CD4-positive, alpha-beta memory T cell (primary cell): ENCODE measurements around the gene CTNND2. TPM values are rescaled to one million over a fixed set of nuclear protein-coding genes. Genes with fewer than 3 reads are reported as not detected.

Experiments
- CTCF ChIA-PET: fragments of 350-600 bp; sonication (Branson Sonifier 250); formaldehyde crosslinking; loops from one replicate; lab custom pipeline; 2021; ENCODE audit warnings: inconsistent platforms; ENCODE audit not compliant: partially characterized antibody; lab: Charles Lee
- POLR2A ChIA-PET: fragments of 350-600 bp; sonication (Branson Sonifier 250); formaldehyde crosslinking; loops from one replicate; lab custom pipeline; 2021; ENCODE audit not compliant: partially characterized antibody; lab: Charles Lee
- DNase-seq, 5 donors: peaks; one replicate each; pipeline versions ENCODE4 v3.0.0 to v3.0.0-alpha.2; 2020 to 2022; ENCODE audit warnings: mixed read lengths in 1 of 5
- H3K27ac ChIP-seq: one replicate; pipeline ENCODE4 v1.7.0; 2013; ENCODE audit warnings: low read depth, low read length
- H3K27me3 ChIP-seq: 2 replicates; pipeline ENCODE4 v1.7.0; 2013; ENCODE audit warnings: mild to moderate bottlenecking, low read length, moderate library complexity; ENCODE audit not compliant: insufficient read depth
- H3K36me3 ChIP-seq: 2 replicates; pipeline ENCODE4 v1.7.0; 2013; ENCODE audit warnings: mild to moderate bottlenecking, low read length, moderate library complexity; ENCODE audit not compliant: insufficient read depth
- H3K4me1 ChIP-seq: 2 replicates; pipeline ENCODE4 v1.7.0; 2013; ENCODE audit warnings: mild to moderate bottlenecking, low read length, moderate library complexity; ENCODE audit not compliant: insufficient read depth
- H3K4me3 ChIP-seq, 2 donors: one replicate each; pipeline ENCODE4 v1.7.0; 2013; ENCODE audit warnings: low read length in 2 of 2, mild to moderate bottlenecking in 1 of 2
- H3K9me3 ChIP-seq, 2 donors: one replicate each; pipeline ENCODE4 v1.7.0; 2013; ENCODE audit warnings: low read length in 2 of 2, control low read depth in 1 of 2; ENCODE audit not compliant: control insufficient read depth in 1 of 2
- H3K27ac Mint-ChIP-seq, 7 donors: one replicate each; pipeline ENCODE4 v1.8.0; 2020 to 2021; ENCODE audit warnings: mixed read lengths in 7 of 7, mild to moderate bottlenecking in 6 of 7, inconsistent platforms in 3 of 7, moderate library complexity in 3 of 7
- H3K27me3 Mint-ChIP-seq, 2 donors: one replicate each; pipeline ENCODE4 v1.8.0; 2020 to 2021; ENCODE audit warnings: mixed read lengths in 2 of 2
- H3K36me3 Mint-ChIP-seq, 2 donors: one replicate each; pipeline ENCODE4 v1.8.0; 2020 to 2021; ENCODE audit warnings: mixed read lengths in 2 of 2, inconsistent platforms in 1 of 2, mild to moderate bottlenecking in 1 of 2
- H3K4me1 Mint-ChIP-seq, 4 donors: one replicate each; pipeline ENCODE4 v1.8.0; 2020 to 2021; ENCODE audit warnings: mixed read lengths in 4 of 4, mild to moderate bottlenecking in 1 of 4
- H3K4me3 Mint-ChIP-seq, 8 donors: one replicate each; pipeline ENCODE4 v1.8.0; 2020 to 2021; ENCODE audit warnings: mixed read lengths in 8 of 8, mild to moderate bottlenecking in 7 of 8, moderate library complexity in 6 of 8, inconsistent platforms in 3 of 8
- H3K9me3 Mint-ChIP-seq, 8 donors: one replicate each; pipeline ENCODE4 v1.8.0; 2020 to 2021; ENCODE audit warnings: mixed read lengths in 8 of 8, mild to moderate bottlenecking in 5 of 8, inconsistent platforms in 3 of 8, moderate library complexity in 1 of 8
- intact Hi-C: fragments of 100-400 bp; cut with micrococcal nuclease; formaldehyde crosslinking; loops from one replicate; pipeline ENCODE4 v1.15.1; 2023
- polyA plus RNA-seq, 2 donors: library from polyadenylated mRNA; unstranded; fragments of 300-500 nt; fragmentation: Illumina TruSeq; gene quantifications; one replicate each; pipeline ENCODE4 v1.2.3, GENCODE V29; 2021
- total RNA-seq, 2 experiments: library from RNA; stranded (reverse); gene quantifications; one replicate each; pipeline ENCODE4 v1.2.3, GENCODE V29; 2021

The CTNND2 gene
- total and polyA plus RNA-seq, 4 experiments from 2014 or later: 0.65 TPM; not detected in 3

DNA sequence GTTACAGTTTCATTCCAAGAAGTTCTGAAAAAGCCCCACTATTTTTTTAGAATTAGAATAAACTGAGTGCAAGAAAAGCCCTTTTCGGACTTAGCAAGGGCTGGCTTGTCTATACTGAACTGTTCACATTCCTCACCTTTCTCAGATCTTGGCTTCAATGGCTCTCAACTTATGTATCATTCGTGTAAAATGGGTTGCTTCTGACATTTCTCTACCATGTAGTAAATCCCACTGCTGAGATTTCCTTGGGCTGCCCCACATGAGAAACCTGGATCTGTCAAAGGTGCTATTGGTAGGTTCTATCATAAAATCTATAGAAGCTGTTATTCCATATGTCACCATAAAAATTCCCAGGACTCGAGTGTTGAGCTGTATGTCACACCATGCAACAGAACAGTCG, 454.3 kb downstream of the CTNND2 start:
- intact Hi-C loops: no loop called here
- Mint-ChIP-seq H3K4me3 (no peak overlapping the region), H3K36me3 (no peaks in the 10 kb centered on the region), H3K9me3 (peaks cover 0 to under 1% (median 0%) of the 10 kb centered on the region in 8 donors), H3K27me3 (peaks cover 1 to 2% of the 10 kb centered on the region in 2 donors), H3K4me1 (no peaks in the 10 kb centered on the region), H3K27ac (no peak overlapping the region)
- ChIA-PET CTCF (no interaction called here), POLR2A (no interaction called here)
- Histone ChIP-seq H3K4me3 (no peak overlapping the region), H3K9me3 (no peaks in the 10 kb centered on the region), H3K27me3 (no peaks in the 10 kb centered on the region), H3K4me1 (no peaks in the 10 kb centered on the region), H3K36me3 (no peaks in the 10 kb centered on the region), H3K27ac (no peak overlapping the region)
- no peak for DNase-seq

DNA sequence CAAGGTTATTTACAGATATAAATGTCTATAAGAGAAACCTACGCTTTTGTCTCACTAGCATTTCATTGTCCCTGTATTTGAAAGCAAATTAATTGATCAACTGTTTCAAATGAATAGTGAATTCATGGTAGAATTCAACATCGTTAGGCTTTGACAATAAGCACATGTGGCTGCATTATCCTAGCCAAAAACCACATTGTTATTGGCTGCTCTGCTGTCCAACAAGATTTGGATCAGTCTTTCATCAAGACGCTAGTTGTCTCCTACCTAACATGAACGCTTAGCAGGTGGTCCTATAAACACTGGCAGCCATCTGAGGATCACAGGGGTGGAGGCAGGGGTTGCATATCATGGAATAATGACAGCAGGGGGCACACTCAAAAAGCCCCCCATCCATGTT, 455.0 kb downstream of the CTNND2 start:
- no peaks in the 10 kb centered on the region for H3K36me3 ChIP-seq
- H3K4me3 ChIP-seq: no peak overlapping the region
- intact Hi-C loops: no loop called here
- Mint-ChIP-seq H3K27ac (no peak overlapping the region), H3K36me3 (no peaks in the 10 kb centered on the region), H3K9me3 (no peaks in the 10 kb centered on the region), H3K4me3 (no peak overlapping the region), H3K4me1 (no peaks in the 10 kb centered on the region), H3K27me3 (peaks cover 1 to 2% of the 10 kb centered on the region in 2 donors)
- H3K4me1 ChIP-seq: no peaks in the 10 kb centered on the region
- H3K9me3 ChIP-seq: no peaks in the 10 kb centered on the region
- H3K27ac ChIP-seq: no peak overlapping the region
- H3K27me3 ChIP-seq: no peaks in the 10 kb centered on the region
- ChIA-PET CTCF (no interaction called here), POLR2A (no interaction called here)
- DNase-seq: no peak

- H3K27ac ChIP-seq: no peak overlapping the region
- no peak overlapping the region for H3K27ac Mint-ChIP-seq
- DNase-seq: no peak
- H3K27me3 Mint-ChIP-seq: peaks cover 1 to 2% of the 10 kb centered on the region in 2 donors
- no peaks in the 10 kb centered on the region for H3K9me3 ChIP-seq
- H3K27me3 ChIP-seq: no peaks in the 10 kb centered on the region
- H3K4me1 Mint-ChIP-seq: no peaks in the 10 kb centered on the region
- no peak overlapping the region for H3K4me3 ChIP-seq
- no peaks in the 10 kb centered on the region for H3K36me3 Mint-ChIP-seq
- H3K4me1 ChIP-seq: no peaks in the 10 kb centered on the region
- no peaks in the 10 kb centered on the region for H3K36me3 ChIP-seq
- ChIA-PET CTCF (no interaction called here), POLR2A (no interaction called here)
- H3K4me3 Mint-ChIP-seq: no peak overlapping the region
- intact Hi-C loops: no loop called here
- peaks cover 0 to 2% (median 0%) of the 10 kb centered on the region in 8 donors for H3K9me3 Mint-ChIP-seq
These were observed 460.4 kb downstream of the CTNND2 start for GRCh38 chr5:11443831-11444230.

DNA sequence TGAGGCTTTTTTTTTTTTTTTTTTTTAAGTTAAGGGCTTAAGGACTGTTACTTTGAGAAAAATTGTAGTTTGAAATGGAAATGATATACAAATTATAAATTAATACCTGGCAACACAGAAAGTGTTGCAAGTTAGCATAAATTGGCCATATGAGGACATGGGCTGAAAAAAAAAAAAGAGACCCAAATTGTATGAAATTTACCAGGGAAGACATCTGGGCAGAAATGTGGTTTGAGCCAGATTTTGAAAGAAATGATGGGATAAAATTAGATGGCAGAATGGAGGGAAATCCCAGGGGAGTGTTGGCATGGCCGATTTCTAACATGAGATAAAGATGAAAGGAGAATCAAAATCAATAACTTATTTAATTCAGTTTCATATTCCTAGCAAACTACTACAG, 472.1 kb downstream of the CTNND2 start:
- intact Hi-C loops: no loop called here
- Mint-ChIP-seq H3K36me3 (no peaks in the 10 kb centered on the region), H3K4me3 (no peak overlapping the region), H3K27me3 (peaks cover 2% of the 10 kb centered on the region in 2 donors), H3K4me1 (no peaks in the 10 kb centered on the region), H3K27ac (no peak overlapping the region), H3K9me3 (no peaks in the 10 kb centered on the region)
- Histone ChIP-seq H3K36me3 (no peaks in the 10 kb centered on the region), H3K9me3 (no peaks in the 10 kb centered on the region), H3K4me3 (no peak overlapping the region), H3K27ac (no peak overlapping the region), H3K4me1 (no peaks in the 10 kb centered on the region), H3K27me3 (no peaks in the 10 kb centered on the region)
- DNase-seq: no peak
- POLR2A ChIA-PET: no interaction called here
- CTCF ChIA-PET: no interaction called here

GRCh38 chr5:11429254-11429653, 475.0 kb downstream of the CTNND2 start:
- ChIA-PET CTCF (no interaction called here), POLR2A (no interaction called here)
- H3K27ac ChIP-seq: no peak overlapping the region
- Mint-ChIP-seq H3K27ac (no peak overlapping the region), H3K36me3 (no peaks in the 10 kb centered on the region), H3K27me3 (peaks cover 2 to 3% of the 10 kb centered on the region in 2 donors), H3K4me1 (no peaks in the 10 kb centered on the region), H3K4me3 (no peak overlapping the region), H3K9me3 (peaks cover 0 to 3% (median 0%) of the 10 kb centered on the region in 8 donors)
- no peaks in the 10 kb centered on the region for H3K36me3 ChIP-seq
- no peaks in the 10 kb centered on the region for H3K4me1 ChIP-seq
- H3K27me3 ChIP-seq: no peaks in the 10 kb centered on the region
- H3K4me3 ChIP-seq: no peak overlapping the region
- no peak for DNase-seq
- no peaks in the 10 kb centered on the region for H3K9me3 ChIP-seq
- intact Hi-C loops: no loop called here

- Mint-ChIP-seq H3K9me3 (peaks cover 0 to 4% (median 0%) of the 10 kb centered on the region in 8 donors), H3K27me3 (peaks cover 2% of the 10 kb centered on the region in 2 donors), H3K4me1 (no peaks in the 10 kb centered on the region)
These were observed 476.7 kb downstream of the CTNND2 start for GRCh38 chr5:11427569-11427968.

GRCh38 chr5:11426442-11426841, 477.8 kb downstream of the CTNND2 start:
- DNase-seq: no peak
- ChIA-PET POLR2A (no interaction called here), CTCF (no interaction called here)
- H3K4me1 Mint-ChIP-seq: no peaks in the 10 kb centered on the region
- H3K9me3 ChIP-seq: no peaks in the 10 kb centered on the region
- no peak overlapping the region for H3K27ac Mint-ChIP-seq
- H3K27me3 Mint-ChIP-seq: peaks cover 2% of the 10 kb centered on the region in 2 donors
- no peak overlapping the region for H3K4me3 Mint-ChIP-seq
- intact Hi-C loops: no loop called here
- no peak overlapping the region for H3K27ac ChIP-seq
- H3K36me3 Mint-ChIP-seq: no peaks in the 10 kb centered on the region
- H3K27me3 ChIP-seq: no peaks in the 10 kb centered on the region
- no peak overlapping the region for H3K4me3 ChIP-seq
- H3K4me1 ChIP-seq: no peaks in the 10 kb centered on the region
- H3K36me3 ChIP-seq: no peaks in the 10 kb centered on the region
- peaks cover 0 to 4% (median 0%) of the 10 kb centered on the region in 8 donors for H3K9me3 Mint-ChIP-seq

More at GRCh38 chr5:11427569-11427968, 476.7 kb downstream of the CTNND2 start:
- Mint-ChIP-seq H3K4me3 (no peak overlapping the region), H3K36me3 (no peaks in the 10 kb centered on the region), H3K27ac (no peak overlapping the region)
- Histone ChIP-seq H3K27me3 (no peaks in the 10 kb centered on the region), H3K4me3 (no peak overlapping the region), H3K4me1 (no peaks in the 10 kb centered on the region), H3K36me3 (no peaks in the 10 kb centered on the region), H3K27ac (no peak overlapping the region), H3K9me3 (no peaks in the 10 kb centered on the region)
- CTCF ChIA-PET: no interaction called here
- intact Hi-C loops: no loop called here
- DNase-seq: no peak
- POLR2A ChIA-PET: no interaction called here

DNA sequence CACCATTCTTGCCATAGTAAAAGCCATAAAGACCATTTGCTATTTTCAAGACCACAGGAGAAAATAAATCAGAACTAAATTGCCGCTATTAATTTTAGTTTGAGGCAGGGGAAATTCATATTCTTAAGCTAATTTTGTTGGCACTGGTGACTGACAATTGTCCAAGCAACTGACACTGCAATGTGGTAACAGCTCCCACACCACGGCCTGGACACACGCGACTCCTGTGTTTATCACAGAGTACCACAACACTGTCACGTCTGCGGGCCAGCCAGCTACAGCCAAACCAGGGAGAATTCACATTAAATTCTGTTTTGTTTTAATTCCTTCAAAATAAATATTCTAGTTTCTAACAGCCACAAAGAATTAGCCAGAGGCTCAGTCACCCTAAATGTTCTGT, 481.9 kb downstream of the CTNND2 start:
- intact Hi-C loops: no loop called here
- H3K27ac ChIP-seq: no peak overlapping the region
- no peak overlapping the region for H3K27ac Mint-ChIP-seq
- H3K4me3 ChIP-seq: no peak overlapping the region
- no peaks in the 10 kb centered on the region for H3K36me3 ChIP-seq
- H3K4me1 Mint-ChIP-seq: no peaks in the 10 kb centered on the region
- H3K9me3 Mint-ChIP-seq: peaks cover 0 to 9% (median 4%) of the 10 kb centered on the region in 8 donors
- no peaks in the 10 kb centered on the region for H3K9me3 ChIP-seq
- CTCF ChIA-PET: no interaction called here
- DNase-seq: no peak
- no peak overlapping the region for H3K4me3 Mint-ChIP-seq
- H3K27me3 Mint-ChIP-seq: peaks cover 0 to 2% of the 10 kb centered on the region in 2 donors
- POLR2A ChIA-PET: no interaction called here
- H3K4me1 ChIP-seq: no peaks in the 10 kb centered on the region
- no peaks in the 10 kb centered on the region for H3K27me3 ChIP-seq
- no peaks in the 10 kb centered on the region for H3K36me3 Mint-ChIP-seq
